ENCODE measurements around the gene ZNF236. TPM values are rescaled to one million over a fixed set of nuclear protein-coding genes. Genes with fewer than 3 reads are reported as not detected.

Gene ZNF236
- total and polyA plus RNA-seq, 2 donors (not counting 3 experiments of a cell fraction or from before 2014, with no cell fraction given): 4.5 to 14.7 TPM

DNA sequence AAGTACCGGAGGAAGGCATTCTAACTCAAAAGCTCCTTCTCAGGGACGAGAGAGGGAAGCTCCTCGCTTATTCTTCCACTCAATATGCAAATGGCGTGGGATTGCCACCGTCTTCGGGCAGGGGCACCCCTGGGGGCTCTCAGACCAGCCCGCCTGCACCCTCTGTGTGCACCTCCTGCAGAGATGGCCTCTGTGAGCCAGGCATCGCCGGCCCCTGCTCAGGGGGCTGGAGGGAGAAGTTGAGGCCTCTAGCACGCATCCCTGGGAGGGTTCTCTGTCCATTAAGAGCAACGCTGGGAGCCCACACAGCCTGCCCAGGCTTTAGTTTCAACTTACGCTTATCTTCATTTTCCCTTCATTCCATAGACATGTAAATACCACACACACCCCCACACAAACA is 184.9 kb downstream of the ZNF236 start:
- no peaks in the 10 kb centered on the region for H3K79me2 ChIP-seq (ENCODE audit: control insufficient read depth, insufficient read depth, low read length)
- H3K9me3 ChIP-seq (replicated peaks; ENCODE audit: control insufficient read depth, insufficient read depth, low read length): no peaks in the 10 kb centered on the region
- H3K4me3 ChIP-seq (replicated peaks in 1 of 3; ENCODE audit: insufficient read depth in 1 of 3, low read depth in 1 of 3, low read length in 3 of 3): no peak overlapping the region
- no peak for FAIRE-seq
- no peak overlapping the region for H3K4me2 ChIP-seq (ENCODE audit: insufficient read depth, low read length)
- no peaks in the 10 kb centered on the region for H3K36me3 ChIP-seq (ENCODE audit: control insufficient read depth in 2 of 2, extremely low read depth in 1 of 2, insufficient read depth in 2 of 2, low read length in 2 of 2)
- BruUV-seq (replicated peaks): no TSS peak
- H3K9me1 ChIP-seq (replicated peaks; ENCODE audit: control insufficient read depth, extremely low read depth, insufficient read depth, low read length): no peaks in the 10 kb centered on the region
- TF ChIP-seq GATA2 (IDR thresholded peaks at IDR 0.05; ENCODE audit: insufficient read depth, insufficient read length, low read depth, low read length): no peak
- no peak for TF ChIP-seq MYC (IDR thresholded peaks at IDR 0.05; ENCODE audit: low read depth, low read length)
- no peak for TF ChIP-seq JUN (IDR thresholded peaks at IDR 0.05; ENCODE audit: borderline replicate concordance, insufficient read depth, insufficient read length, low read depth)
- TF ChIP-seq POLR2A (IDR thresholded peaks at IDR 0.05; ENCODE audit: low read depth, low read length): no peak
- no peak for TF ChIP-seq FOS (IDR thresholded peaks at IDR 0.05; ENCODE audit: borderline replicate concordance, insufficient read depth, low read length)
- TF ChIP-seq, protein P1, sequence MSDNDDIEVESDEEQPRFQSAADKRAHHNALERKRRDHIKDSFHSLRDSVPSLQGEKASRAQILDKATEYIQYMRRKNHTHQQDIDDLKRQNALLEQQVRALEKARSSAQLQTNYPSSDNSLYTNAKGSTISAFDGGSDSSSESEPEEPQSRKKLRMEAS (IDR thresholded peaks at IDR 0.05; ENCODE audit: insufficient read depth, insufficient read length): no peak
- no peak for TF ChIP-seq POLR2AphosphoS5 (IDR thresholded peaks at IDR 0.05; ENCODE audit: insufficient read depth, low read depth, low read length)
- TF ChIP-seq, protein P2, sequence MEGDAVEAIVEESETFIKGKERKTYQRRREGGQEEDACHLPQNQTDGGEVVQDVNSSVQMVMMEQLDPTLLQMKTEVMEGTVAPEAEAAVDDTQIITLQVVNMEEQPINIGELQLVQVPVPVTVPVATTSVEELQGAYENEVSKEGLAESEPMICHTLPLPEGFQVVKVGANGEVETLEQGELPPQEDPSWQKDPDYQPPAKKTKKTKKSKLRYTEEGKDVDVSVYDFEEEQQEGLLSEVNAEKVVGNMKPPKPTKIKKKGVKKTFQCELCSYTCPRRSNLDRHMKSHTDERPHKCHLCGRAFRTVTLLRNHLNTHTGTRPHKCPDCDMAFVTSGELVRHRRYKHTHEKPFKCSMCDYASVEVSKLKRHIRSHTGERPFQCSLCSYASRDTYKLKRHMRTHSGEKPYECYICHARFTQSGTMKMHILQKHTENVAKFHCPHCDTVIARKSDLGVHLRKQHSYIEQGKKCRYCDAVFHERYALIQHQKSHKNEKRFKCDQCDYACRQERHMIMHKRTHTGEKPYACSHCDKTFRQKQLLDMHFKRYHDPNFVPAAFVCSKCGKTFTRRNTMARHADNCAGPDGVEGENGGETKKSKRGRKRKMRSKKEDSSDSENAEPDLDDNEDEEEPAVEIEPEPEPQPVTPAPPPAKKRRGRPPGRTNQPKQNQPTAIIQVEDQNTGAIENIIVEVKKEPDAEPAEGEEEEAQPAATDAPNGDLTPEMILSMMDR (IDR thresholded peaks at IDR 0.05; ENCODE audit: extremely low read depth in 1 of 2, insufficient read depth in 1 of 2, low read depth in 1 of 2, low read length in 2 of 2): no peak
- no peak for TF ChIP-seq EZH2 (IDR thresholded peaks at IDR 0.05; ENCODE audit: borderline replicate concordance, low read depth, low read length, severe bottlenecking)
- no peak overlapping the region for H3K9ac ChIP-seq (replicated peaks; ENCODE audit: extremely low read depth, insufficient read depth, low read length)
- H3K27me3 ChIP-seq (ENCODE audit: control insufficient read depth in 2 of 2, insufficient read depth in 2 of 2, low read length in 2 of 2): peaks cover 0 to 3% of the 10 kb centered on the region in 2 experiments
- intact Hi-C loops (cut with micrococcal nuclease): no loop called here
- CTCF ChIA-PET: interaction anchor here (0.7 to 1.4 kb wide), 4 partner anchors 20 to 205 kb away, joined by 3 to 4 read pairs (median 4); no protein-coding TSS in a partner anchor
- no peak overlapping the region for H3K27ac ChIP-seq (ENCODE audit: insufficient read depth, low read depth, low read length)
- dilution Hi-C loops (cut with MboI; ENCODE audit: extremely low pct_ligation_motif_present, low sequenced_read_pairs): no loop called here
- H2AFZ ChIP-seq (ENCODE audit: low read depth, low read length): no peak overlapping the region
- no peak for DNase-seq (ENCODE audit: low read depth, low spot score)
- no peaks in the 10 kb centered on the region for H3K4me1 ChIP-seq (ENCODE audit: control insufficient read depth, extremely low read depth, insufficient read depth, low read length)
- H4K20me1 ChIP-seq (replicated peaks; ENCODE audit: control insufficient read depth, extremely low read depth, insufficient read depth, low read length): no peaks in the 10 kb centered on the region
- POLR2A ChIA-PET: no interaction called here

All from endothelial cell of umbilical vein (primary cell).